ENCODE data around the gene DUSP6.
A peak's percentile ranks its signal among the peaks of the same experiment; 100 is the strongest.

The DUSP6 gene

GRCh38 chr12:89335452-89336244 is 16.7 kb downstream of the DUSP6 start:
- Histone ChIP-seq H4K8ac (ENCODE audit: low read length) (no peak overlapping the region), H3K4me2 (ENCODE audit: low read length, poor library complexity, severe bottlenecking) (no peak overlapping the region), H3K4me3 (ENCODE audit: insufficient read depth in 1 of 2, low read depth in 1 of 2, low read length in 2 of 2) (no peak overlapping the region), H2BK15ac (ENCODE audit: low read depth, poor library complexity, severe bottlenecking) (no peak overlapping the region), H2BK12ac (ENCODE audit: low read length in 2 of 2) (no peak overlapping the region), H3K4me1 (ENCODE audit: control insufficient read depth, insufficient read depth, low read depth, low read length) (no peaks in the 10 kb centered on the region), H3K9ac (ENCODE audit: low read length) (no peak overlapping the region), H2BK120ac (ENCODE audit: low read depth, low read length) (no peak overlapping the region), H3K14ac (ENCODE audit: low read length in 2 of 2) (no peak overlapping the region), H3K79me1 (replicated peaks; ENCODE audit: low read length, poor library complexity, severe bottlenecking) (no peaks in the 10 kb centered on the region), H3K9me3 (ENCODE audit: control insufficient read depth, low read length) (peaks cover 18% of the 10 kb centered on the region), H3K18ac (ENCODE audit: low read depth in 1 of 2, low read length in 2 of 2) (no peak overlapping the region), H3K27me3 (ENCODE audit: control insufficient read depth in 1 of 2, insufficient read depth in 1 of 2, low read length in 2 of 2) (no peaks in the 10 kb centered on the region), H3K23ac (ENCODE audit: low read length in 2 of 2) (no peak overlapping the region), H3K27ac (ENCODE audit: low read length, poor library complexity, severe bottlenecking) (no peak overlapping the region), H2AK5ac (ENCODE audit: low read length, severe bottlenecking) (no peak overlapping the region), H2AFZ (ENCODE audit: low read depth, low read length) (no peak overlapping the region), H4K91ac (ENCODE audit: low read length) (no peak overlapping the region), H3K4ac (ENCODE audit: low read depth in 1 of 2, low read length in 2 of 2) (no peak overlapping the region), H2BK5ac (ENCODE audit: low read depth, low read length, poor library complexity, severe bottlenecking) (no peak overlapping the region), H3K36me3 (ENCODE audit: control insufficient read depth in 1 of 2, insufficient read depth in 2 of 2, low read depth in 1 of 2, low read length in 2 of 2) (no peaks in the 10 kb centered on the region)
- 57% methylated on average over 4 of the region's 5 CpGs for WGBS
- DNase-seq, result no peak

GRCh38 chr12:89334548-89335169 is 17.6 kb downstream of the DUSP6 start:
- H3K23ac ChIP-seq (ENCODE audit: low read length in 2 of 2), result no peak overlapping the region
- no peak overlapping the region for H3K9ac ChIP-seq (ENCODE audit: low read length)
- WGBS, result 8% methylated on average over 5 of the region's 5 CpGs
- no peak overlapping the region for H3K14ac ChIP-seq (ENCODE audit: low read length in 2 of 2)
- no peak overlapping the region for H2BK12ac ChIP-seq (ENCODE audit: low read length in 2 of 2)
- H3K27ac ChIP-seq (ENCODE audit: low read length, poor library complexity, severe bottlenecking), result no peak overlapping the region
- no peak overlapping the region for H4K8ac ChIP-seq (ENCODE audit: low read length)
- H3K18ac ChIP-seq (ENCODE audit: low read depth in 1 of 2, low read length in 2 of 2), result no peak overlapping the region
- H3K79me1 ChIP-seq (replicated peaks; ENCODE audit: low read length, poor library complexity, severe bottlenecking), result no peaks in the 10 kb centered on the region
- no peak overlapping the region for H2BK120ac ChIP-seq (ENCODE audit: low read depth, low read length)
- H3K4ac ChIP-seq (ENCODE audit: low read depth in 1 of 2, low read length in 2 of 2), result no peak overlapping the region
- H2AFZ ChIP-seq (ENCODE audit: low read depth, low read length), result no peak overlapping the region
- no peak overlapping the region for H2BK15ac ChIP-seq (ENCODE audit: low read depth, poor library complexity, severe bottlenecking)
- no peak overlapping the region for H3K4me2 ChIP-seq (ENCODE audit: low read length, poor library complexity, severe bottlenecking)
- no peaks in the 10 kb centered on the region for H3K4me1 ChIP-seq (ENCODE audit: control insufficient read depth, insufficient read depth, low read depth, low read length)
- H3K4me3 ChIP-seq (ENCODE audit: insufficient read depth in 1 of 2, low read depth in 1 of 2, low read length in 2 of 2), result no peak overlapping the region
- DNase-seq, result peak; percentile 70
- no peak overlapping the region for H2AK5ac ChIP-seq (ENCODE audit: low read length, severe bottlenecking)
- H2BK5ac ChIP-seq (ENCODE audit: low read depth, low read length, poor library complexity, severe bottlenecking), result no peak overlapping the region
- peaks cover 25% of the 10 kb centered on the region for H3K9me3 ChIP-seq (ENCODE audit: control insufficient read depth, low read length)
- H3K36me3 ChIP-seq (ENCODE audit: control insufficient read depth in 1 of 2, insufficient read depth in 2 of 2, low read depth in 1 of 2, low read length in 2 of 2), result no peaks in the 10 kb centered on the region
- no peak overlapping the region for H4K91ac ChIP-seq (ENCODE audit: low read length)
- no peaks in the 10 kb centered on the region for H3K27me3 ChIP-seq (ENCODE audit: control insufficient read depth in 1 of 2, insufficient read depth in 1 of 2, low read length in 2 of 2)

- H3K4me1 ChIP-seq (ENCODE audit: control insufficient read depth, insufficient read depth, low read depth, low read length), result no peaks in the 10 kb centered on the region
- no peak overlapping the region for H3K4me3 ChIP-seq (ENCODE audit: insufficient read depth in 1 of 2, low read depth in 1 of 2, low read length in 2 of 2)
- H2BK12ac ChIP-seq (ENCODE audit: low read length in 2 of 2), result peak overlapping the region; percentile 83 to 86
- H2BK120ac ChIP-seq (ENCODE audit: low read depth, low read length), result no peak overlapping the region
- no peak overlapping the region for H2BK15ac ChIP-seq (ENCODE audit: low read depth, poor library complexity, severe bottlenecking)
- H4K91ac ChIP-seq (ENCODE audit: low read length), result no peak overlapping the region
- H3K27me3 ChIP-seq (ENCODE audit: control insufficient read depth in 1 of 2, insufficient read depth in 1 of 2, low read length in 2 of 2), result no peaks in the 10 kb centered on the region
- WGBS, result 58% methylated on average over 4 of the region's 4 CpGs
- H2BK5ac ChIP-seq (ENCODE audit: low read depth, low read length, poor library complexity, severe bottlenecking), result no peak overlapping the region
- H3K79me1 ChIP-seq (replicated peaks; ENCODE audit: low read length, poor library complexity, severe bottlenecking), result no peaks in the 10 kb centered on the region
- no peak overlapping the region for H3K23ac ChIP-seq (ENCODE audit: low read length in 2 of 2)
- H3K4ac ChIP-seq (ENCODE audit: low read depth in 1 of 2, low read length in 2 of 2), result peak overlapping the region in 1 of 2 experiments; percentile 79
- H2AFZ ChIP-seq (ENCODE audit: low read depth, low read length), result no peak overlapping the region
- no peaks in the 10 kb centered on the region for H3K36me3 ChIP-seq (ENCODE audit: control insufficient read depth in 1 of 2, insufficient read depth in 2 of 2, low read depth in 1 of 2, low read length in 2 of 2)
- no peak overlapping the region for H4K8ac ChIP-seq (ENCODE audit: low read length)
- no peak overlapping the region for H2AK5ac ChIP-seq (ENCODE audit: low read length, severe bottlenecking)
- H3K9ac ChIP-seq (ENCODE audit: low read length), result no peak overlapping the region
- no peak overlapping the region for H3K14ac ChIP-seq (ENCODE audit: low read length in 2 of 2)
- DNase-seq, result peak; percentile 75
- H3K4me2 ChIP-seq (ENCODE audit: low read length, poor library complexity, severe bottlenecking), result no peak overlapping the region
- peak overlapping the region; percentile 5 to 66 for H3K18ac ChIP-seq (ENCODE audit: low read depth in 1 of 2, low read length in 2 of 2)
- no peak overlapping the region for H3K27ac ChIP-seq (ENCODE audit: low read length, poor library complexity, severe bottlenecking)
- peaks cover 33% of the 10 kb centered on the region for H3K9me3 ChIP-seq (ENCODE audit: control insufficient read depth, low read length)
These were observed 18.6 kb downstream of the DUSP6 start for GRCh38 chr12:89333564-89334252.
